DLD1 (cell line): ENCODE data around the gene PDAP1.
"Not testable (repeated sequence)": the region's sequence is repeated elsewhere in the genome, so short reads cannot be mapped to it uniquely, and the experiment has no call there.

Source experiments
- in situ Hi-C: cut with HindIII; loops from 2 replicates; pipeline ENCODE4 v1.10.0; 2017; ENCODE audit warnings: low sequenced_read_pairs

PDAP1 gene

DNA sequence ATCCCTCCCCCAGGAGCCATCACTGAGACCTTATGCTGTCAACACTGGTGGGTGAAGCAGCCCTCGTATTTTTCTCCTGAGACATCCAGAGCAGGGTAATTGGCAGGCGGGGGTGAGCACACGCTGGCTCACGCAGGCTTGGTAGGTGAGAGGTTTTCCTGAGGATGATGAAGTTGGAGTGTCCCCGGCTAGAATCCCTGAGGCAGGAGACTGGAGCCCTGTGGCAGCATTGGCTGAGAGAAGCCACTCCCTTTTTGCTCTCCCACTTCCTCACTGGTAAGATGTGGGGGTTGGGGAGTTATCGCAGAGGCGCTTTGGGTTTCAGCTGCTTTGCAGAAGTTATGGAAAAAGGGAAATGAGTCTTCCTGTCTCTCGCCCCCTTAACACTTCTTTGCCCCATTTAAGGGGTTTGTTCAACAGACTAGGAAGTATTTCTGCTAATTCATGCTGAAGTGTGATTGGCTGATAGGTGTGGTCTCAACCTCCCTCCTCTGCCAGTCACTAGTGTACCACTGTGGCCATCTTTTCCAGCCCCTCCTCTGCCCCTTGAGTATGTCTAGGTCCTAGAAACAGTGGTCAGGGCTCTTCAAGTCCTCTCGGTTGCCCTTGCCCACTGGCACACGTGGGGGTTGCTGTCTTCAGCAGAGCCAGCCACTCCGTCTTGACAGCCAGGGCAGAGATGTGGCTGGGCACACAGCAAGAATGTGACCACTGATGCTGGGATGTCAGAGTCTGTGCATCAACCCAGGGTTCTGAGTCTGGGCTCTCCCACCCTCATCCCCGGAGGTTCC lies 28.2 kb downstream of the PDAP1 start:
- in situ Hi-C loops: no loop called here

- in situ Hi-C loops: not testable (repeated sequence)
These were observed 28.7 kb downstream of the PDAP1 start for GRCh38 chr7:99379693-99380031.

DNA sequence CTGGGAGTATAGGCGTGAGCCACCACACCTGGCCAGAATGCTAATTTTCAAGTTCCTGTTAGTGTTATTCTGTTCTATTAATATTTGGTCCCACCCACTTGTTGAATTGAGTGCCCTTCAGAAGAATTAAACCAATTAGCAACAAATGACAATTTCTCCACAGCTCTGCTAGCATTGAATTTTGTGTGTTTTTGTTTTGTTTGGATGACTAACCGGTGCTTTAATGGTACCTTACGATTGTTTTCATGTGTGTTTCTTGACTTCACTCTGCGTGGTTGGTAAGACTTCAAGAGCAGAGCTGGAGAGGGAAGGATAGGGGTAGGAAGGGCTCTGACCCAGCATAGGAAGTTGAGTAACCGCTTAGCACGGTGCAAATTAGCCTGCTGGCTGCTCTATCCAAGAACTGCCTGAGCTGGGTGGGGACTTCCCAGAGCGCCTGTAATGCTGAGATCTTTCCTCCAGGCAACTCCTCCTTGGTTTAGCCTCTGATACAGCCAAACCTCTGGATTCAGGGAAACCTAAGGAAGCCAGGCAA lies 29.3 kb downstream of the PDAP1 start:
- in situ Hi-C loops: no loop called here

- in situ Hi-C loops: no loop called here
These were observed 33.2 kb downstream of the PDAP1 start for GRCh38 chr7:99375070-99375807.

DNA sequence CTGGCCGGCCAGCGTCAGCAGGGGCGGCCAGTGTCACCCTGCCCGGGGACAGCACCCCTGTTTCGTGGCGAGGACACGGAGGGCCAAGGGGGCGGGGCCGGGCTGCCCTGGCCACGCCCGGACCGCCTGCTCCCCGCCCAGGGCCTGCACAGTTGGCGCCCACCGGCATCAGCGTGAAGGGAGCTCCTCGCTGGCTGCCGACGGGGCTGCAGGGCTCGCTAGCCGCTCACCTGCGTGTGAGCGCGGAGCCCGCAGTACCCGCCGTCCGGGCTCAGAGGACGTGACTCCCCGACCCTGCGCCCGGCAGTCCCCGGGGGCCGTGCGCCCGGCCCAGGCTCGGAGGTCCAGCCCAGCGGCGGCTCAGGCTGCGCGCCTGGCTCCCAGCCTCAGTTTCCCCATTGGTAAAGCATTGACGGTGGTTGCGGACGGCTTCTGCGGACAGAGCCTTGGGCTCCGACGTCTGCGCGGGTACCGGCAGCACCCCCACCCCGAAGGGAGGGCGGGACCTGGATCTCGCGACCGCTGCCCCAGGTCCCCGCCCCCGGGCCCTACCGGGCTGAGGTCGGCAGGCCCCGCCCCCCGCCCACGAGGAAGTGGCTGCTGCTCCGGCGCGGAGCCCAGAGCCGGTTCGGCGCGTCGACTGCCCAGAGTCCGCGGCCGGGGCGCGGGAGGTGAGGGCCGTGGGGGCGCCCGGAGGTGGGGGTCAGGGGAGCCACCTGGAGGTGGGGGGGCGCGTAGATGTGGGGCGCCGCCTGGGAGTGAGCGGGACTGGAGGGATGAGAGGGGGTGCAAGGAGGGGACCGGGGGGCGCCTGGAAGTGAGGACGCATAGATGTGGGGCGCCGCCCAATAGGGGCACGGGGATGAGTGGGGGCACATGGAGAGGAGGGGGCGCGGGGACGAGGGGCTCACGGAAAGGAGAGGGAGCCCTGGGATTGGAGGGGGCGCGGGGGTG lies 34.0 kb downstream of the PDAP1 start, which contains the start of gene ARPC1B:
TSS of gene ARPC1B (plus strand) at position 620 of the 954 bp plus-strand sequence. CDS start 10,985 bp downstream, outside the sequence.
- in situ Hi-C loops: no loop called here

DNA sequence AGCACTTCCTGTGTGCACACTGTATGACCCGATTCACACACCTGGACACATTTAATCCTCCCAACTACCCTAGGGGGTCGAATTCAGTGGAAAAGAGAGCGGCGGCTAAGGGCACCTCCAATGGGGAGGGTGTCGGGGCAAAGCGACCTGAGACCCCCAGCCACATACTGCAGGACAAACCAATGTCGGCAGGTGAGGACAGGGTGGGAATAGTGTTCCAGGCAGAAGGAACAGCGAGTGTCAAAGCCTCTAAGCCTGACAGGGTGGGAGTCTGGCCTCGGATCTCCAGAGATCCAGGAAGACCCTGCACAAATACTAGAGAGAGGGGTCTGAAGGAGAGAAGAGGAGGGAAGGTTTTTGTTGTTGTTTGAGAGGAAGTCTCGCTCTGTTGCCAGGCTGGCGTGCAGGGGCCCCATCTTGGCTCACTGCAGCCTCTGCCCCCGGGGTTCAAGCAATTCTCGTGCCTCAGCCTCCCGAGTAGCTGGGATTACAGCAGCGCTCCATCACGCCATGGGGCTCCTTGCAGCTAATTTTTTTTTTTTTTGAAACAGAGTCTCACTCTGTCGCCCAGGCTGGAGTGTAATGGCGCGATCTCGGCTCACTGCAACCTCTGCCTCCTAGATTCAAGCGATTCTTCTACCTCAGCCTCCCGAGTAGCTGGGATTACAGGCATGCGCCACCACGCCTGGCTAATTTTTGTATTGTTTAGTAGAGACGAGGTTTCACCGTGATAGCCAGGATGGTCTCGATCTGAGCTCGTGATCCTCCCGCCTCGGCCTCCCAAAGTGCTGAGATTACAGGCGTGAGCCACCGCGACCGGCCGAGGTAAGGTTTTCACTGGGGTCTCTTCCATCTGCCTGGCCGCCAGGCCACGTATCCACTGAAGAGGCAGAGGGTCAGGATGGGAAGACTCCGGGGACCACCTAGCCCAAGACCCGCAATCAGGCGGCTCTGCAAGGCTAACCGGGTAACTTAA lies 35.0 kb downstream of the PDAP1 start:
- in situ Hi-C loops: no loop called here

DNA sequence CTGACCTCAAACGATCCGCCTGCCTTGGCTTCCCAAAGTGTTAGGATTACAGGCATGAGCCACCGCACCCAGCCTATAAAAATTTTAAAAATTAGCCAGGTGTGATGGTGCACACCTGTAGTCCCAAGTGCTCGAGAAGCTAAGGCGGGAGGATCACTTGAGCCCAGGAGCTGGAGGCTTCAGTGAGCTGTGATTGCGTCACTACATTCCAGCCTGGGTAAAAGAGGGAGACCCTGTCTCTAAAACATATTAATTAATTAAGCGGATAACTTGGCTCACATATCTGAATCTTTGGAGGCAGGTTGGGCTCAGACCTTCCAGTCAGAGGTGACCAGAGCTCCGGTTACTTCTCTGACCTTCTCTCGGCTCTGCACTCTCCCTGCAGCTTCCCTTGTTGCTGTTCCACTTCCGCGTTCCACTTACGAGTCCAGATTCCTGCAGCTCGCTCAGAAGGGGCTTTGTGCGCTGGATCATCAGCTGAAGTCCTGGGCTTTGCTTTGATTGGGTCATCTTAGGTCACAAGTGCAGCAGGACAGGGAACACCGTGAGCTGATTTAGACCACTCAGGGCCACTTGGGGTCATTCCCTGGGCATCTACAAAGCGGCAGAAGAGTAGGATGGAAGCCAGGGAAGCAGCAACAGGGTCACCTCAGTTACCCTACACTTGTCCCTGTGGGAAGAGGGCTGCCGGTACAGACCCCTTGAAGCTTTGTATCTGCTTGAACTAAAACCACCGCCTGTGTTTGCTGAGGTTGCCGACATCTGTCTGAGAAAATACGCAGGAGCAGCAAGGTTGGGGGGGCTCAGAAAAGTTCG lies 35.9 kb downstream of the PDAP1 start:
- in situ Hi-C loops: no loop called here

DNA sequence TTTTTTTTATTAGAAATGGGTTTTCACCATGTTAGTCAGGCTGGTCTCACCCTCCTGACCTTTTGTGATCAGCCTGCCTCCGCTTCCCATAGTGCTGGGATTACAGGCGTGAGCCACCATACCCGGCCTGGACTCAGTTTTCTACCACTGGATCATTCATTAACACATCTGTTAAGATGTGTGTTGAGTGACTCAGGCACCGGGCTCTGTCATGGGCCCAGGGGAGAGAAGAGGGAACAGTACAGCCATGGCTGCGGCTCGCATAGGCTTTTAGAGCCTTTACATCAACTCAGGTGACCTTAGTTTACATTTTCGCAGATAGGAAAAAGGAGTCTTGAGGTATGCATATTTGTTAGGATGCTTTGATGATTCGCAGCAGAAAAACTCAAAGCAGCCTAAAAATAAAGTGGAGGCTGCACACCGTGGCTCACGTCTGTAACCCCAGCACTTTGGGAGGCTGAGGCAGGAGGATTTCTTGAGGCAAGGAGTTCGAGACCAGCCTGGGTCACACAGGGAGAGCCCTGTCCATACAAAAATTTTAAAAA lies 36.9 kb downstream of the PDAP1 start:
- in situ Hi-C loops: no loop called here

DNA sequence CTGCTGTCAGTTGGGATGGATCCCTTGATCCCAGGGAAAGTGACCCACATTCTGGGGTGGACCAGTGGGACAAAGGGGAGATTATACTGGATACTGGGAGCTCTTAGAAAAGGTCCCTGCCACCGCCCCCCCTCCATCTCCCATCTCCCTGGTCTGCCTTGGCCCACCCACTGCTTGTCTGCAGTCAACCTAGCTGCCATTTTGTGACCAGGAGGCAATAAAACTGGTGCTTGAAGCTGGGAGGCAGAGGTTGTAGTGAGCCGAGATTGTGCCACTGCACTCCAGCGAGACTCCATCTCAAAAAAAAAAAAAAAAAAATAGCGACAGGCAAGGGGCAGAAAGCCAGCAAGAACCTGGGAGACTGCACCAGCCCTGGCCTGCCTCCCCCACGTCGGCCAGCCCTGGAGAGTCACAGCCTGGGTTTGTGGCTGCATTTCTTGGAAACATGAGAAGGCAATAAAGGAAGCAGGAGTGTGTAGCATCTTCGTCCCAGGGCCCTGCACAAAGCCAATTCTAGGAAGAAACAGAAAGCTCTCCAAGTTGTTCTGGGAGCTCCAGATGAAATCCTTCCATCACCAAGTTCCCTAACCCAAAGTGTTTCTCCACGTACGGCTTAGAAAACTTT lies 38.5 kb downstream of the PDAP1 start:
- in situ Hi-C loops: no loop called here

- in situ Hi-C loops: no loop called here
These were observed 39.5 kb downstream of the PDAP1 start for GRCh38 chr7:99368750-99369389.

GRCh38 chr7:99366646-99367045 lies 41.8 kb downstream of the PDAP1 start:
- in situ Hi-C loops: no loop called here

- in situ Hi-C loops: no loop called here
These were observed 42.9 kb downstream of the PDAP1 start for GRCh38 chr7:99365318-99366141.

GRCh38 chr7:99363286-99363685 lies 45.1 kb downstream of the PDAP1 start:
- in situ Hi-C loops: no loop called here

- in situ Hi-C loops: no loop called here
These were observed 45.6 kb downstream of the PDAP1 start for GRCh38 chr7:99362801-99363200.

GRCh38 chr7:99359465-99360154 lies 48.8 kb downstream of the PDAP1 start:
- in situ Hi-C loops: no loop called here

- in situ Hi-C loops: not testable (repeated sequence)
These were observed 49.9 kb downstream of the PDAP1 start for GRCh38 chr7:99358521-99358920.
